Gastroesophageal sphincter (tissue), 3 donors: ENCODE results near the gene PACSIN3.

Experiments
- CTCF ChIP-seq, 4 experiments: fragments of 200-600 bp in 2 of 4; fragments of 450-650 bp in 2 of 4; sonication (generic) in 1 of 4; IDR thresholded peaks; one replicate each; pipeline ENCODE4 v1.5.1; 2017 to 2019; ENCODE audit warnings: antibody characterized with exemption in 4 of 4, mild to moderate bottlenecking in 2 of 4, moderate library complexity in 2 of 4
- EP300 ChIP-seq: sonication (generic); formaldehyde crosslinking; IDR thresholded peaks from one replicate; pipeline ENCODE4 v1.6.1; 2017; ENCODE audit warnings: antibody characterized with exemption, mild to moderate bottlenecking

- TF ChIP-seq CTCF (IDR thresholded peaks at IDR 0.05) (no peak), EP300 (no peak)
Measured at GRCh38 chr11:47180006-47180787, 6.0 kb downstream of the PACSIN3 start.
